Liver (tissue), 3 donors: ENCODE data around the gene RGS7.

Source experiments
- ATF3 ChIP-seq: IDR thresholded peaks from 2 replicates; pipeline ENCODE4 v1.6.1; 2016; ENCODE audit warnings: antibody characterized with exemption
- CTCF ChIP-seq: fragments of 150-350 bp; IDR thresholded peaks from 2 replicates; pipeline ENCODE4 v1.5.1; 2017; ENCODE audit warnings: improper control_type of control experiment, low read depth, low read length; ENCODE audit not compliant: missing input control
- FOXA1 ChIP-seq: IDR thresholded peaks from 2 replicates; pipeline ENCODE4 v1.6.1; 2016; ENCODE audit warnings: antibody characterized with exemption
- GABPA ChIP-seq, 2 donors: IDR thresholded peaks in 1 of 2; conservative IDR thresholded peaks in 1 of 2; 2 replicates each; pipeline ENCODE4 v1.6.1; 2016; ENCODE audit warnings: antibody characterized with exemption in 2 of 2, mild to moderate bottlenecking in 1 of 2, moderate library complexity in 1 of 2
- JUND ChIP-seq, 2 donors: IDR thresholded peaks; 2 replicates each; pipeline ENCODE4 v1.6.1; 2016; ENCODE audit warnings: antibody characterized with exemption in 2 of 2
- RAD21 ChIP-seq, 2 donors: IDR thresholded peaks; 2 replicates each; pipeline ENCODE4 v1.6.1; 2016; ENCODE audit warnings: antibody characterized with exemption in 2 of 2, mild to moderate bottlenecking in 2 of 2
- REST ChIP-seq: IDR thresholded peaks from 2 replicates; pipeline ENCODE4 v1.6.1; 2016; ENCODE audit warnings: antibody characterized with exemption, mild to moderate bottlenecking
- RXRA ChIP-seq, 2 donors: IDR thresholded peaks; 2 replicates each; pipeline ENCODE4 v1.6.1; 2017 to 2018; ENCODE audit warnings: antibody characterized with exemption in 2 of 2, mild to moderate bottlenecking in 1 of 2
- SP1 ChIP-seq: IDR thresholded peaks from 2 replicates; pipeline ENCODE4 v1.6.1; 2018; ENCODE audit warnings: antibody characterized with exemption, mild to moderate bottlenecking
- TAF1 ChIP-seq: conservative IDR thresholded peaks from 2 replicates; pipeline ENCODE4 v1.6.1; 2016; ENCODE audit warnings: antibody characterized with exemption, mild to moderate bottlenecking
- ZBTB33 ChIP-seq: IDR thresholded peaks from 2 replicates; pipeline ENCODE4 v1.6.1; 2016; ENCODE audit warnings: antibody characterized with exemption
- donor health status: healthy.
- donor health status: healthy.

GRCh38 chr1:241366196-241366595, 9.2 kb upstream of the RGS7 start:
- TF ChIP-seq CTCF (no peak), REST (no peak), RAD21 (IDR thresholded peaks at IDR 0.05) (no peak), JUND (IDR thresholded peaks at IDR 0.05) (no peak), RXRA (IDR thresholded peaks at IDR 0.05) (no peak), ZBTB33 (no peak), SP1 (no peak), FOXA1 (no peak), ATF3 (no peak), GABPA (IDR thresholded peaks at IDR 0.05 in 1 of 2, conservative IDR thresholded peaks at IDR 0.05 in 1 of 2) (no peak), TAF1 (no peak)
